ENCODE results near the gene HCFC1.

Gene HCFC1

DNA sequence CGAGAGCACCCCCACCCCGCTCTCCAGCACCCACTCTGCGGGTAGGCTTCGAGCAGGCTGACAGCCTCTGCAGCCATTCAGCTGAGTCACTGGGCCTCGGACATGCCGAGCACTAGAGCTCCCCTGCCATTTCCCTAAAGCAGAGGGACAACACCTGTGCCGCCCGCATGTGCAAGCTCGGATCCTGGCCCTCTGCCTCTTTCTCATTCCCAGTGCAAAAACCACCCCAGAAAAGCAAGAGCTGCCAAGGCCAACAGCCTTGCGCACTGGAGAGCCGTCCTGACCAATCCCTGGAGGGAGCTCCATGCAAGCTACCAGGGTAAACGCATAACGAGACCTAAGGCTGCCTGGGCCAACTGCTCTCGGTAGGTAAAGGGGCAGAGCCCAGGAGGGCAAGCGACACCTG, 5.3 kb downstream of the HCFC1 start:
- TF ChIP-seq, protein P1, sequence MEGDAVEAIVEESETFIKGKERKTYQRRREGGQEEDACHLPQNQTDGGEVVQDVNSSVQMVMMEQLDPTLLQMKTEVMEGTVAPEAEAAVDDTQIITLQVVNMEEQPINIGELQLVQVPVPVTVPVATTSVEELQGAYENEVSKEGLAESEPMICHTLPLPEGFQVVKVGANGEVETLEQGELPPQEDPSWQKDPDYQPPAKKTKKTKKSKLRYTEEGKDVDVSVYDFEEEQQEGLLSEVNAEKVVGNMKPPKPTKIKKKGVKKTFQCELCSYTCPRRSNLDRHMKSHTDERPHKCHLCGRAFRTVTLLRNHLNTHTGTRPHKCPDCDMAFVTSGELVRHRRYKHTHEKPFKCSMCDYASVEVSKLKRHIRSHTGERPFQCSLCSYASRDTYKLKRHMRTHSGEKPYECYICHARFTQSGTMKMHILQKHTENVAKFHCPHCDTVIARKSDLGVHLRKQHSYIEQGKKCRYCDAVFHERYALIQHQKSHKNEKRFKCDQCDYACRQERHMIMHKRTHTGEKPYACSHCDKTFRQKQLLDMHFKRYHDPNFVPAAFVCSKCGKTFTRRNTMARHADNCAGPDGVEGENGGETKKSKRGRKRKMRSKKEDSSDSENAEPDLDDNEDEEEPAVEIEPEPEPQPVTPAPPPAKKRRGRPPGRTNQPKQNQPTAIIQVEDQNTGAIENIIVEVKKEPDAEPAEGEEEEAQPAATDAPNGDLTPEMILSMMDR (IDR thresholded peaks at IDR 0.05; ENCODE audit: low read depth, low read length), result no peak
- peak; percentile 17 for DNase-seq (ENCODE audit: low read depth, low spot score)
- H3K4me3 ChIP-seq (ENCODE audit: low read depth, low read length), result no peak overlapping the region
- in situ Hi-C loops (cut with HindIII; ENCODE audit: low sequenced_read_pairs), result no loop called here

DNA sequence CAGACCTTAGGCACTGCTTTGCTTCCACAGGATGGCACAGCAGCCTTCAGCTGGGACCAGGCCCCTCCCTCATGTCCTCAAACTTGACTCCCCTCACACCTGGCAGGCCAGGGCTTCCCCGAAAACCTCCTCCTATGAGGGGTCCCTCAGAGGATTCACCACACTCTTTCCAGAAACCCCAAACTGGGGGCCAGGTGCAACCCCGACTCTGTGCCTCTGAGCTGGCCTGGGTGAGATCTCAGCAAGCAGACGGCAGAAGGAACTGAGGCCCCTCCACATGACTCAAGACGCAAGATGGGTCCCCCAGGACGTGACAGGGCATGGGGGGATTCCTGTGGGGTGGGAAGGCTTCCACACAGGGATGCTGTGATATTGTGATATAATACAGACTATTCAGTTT, 6.2 kb downstream of the HCFC1 start:
- H3K4me3 ChIP-seq (ENCODE audit: low read depth, low read length), result no peak overlapping the region
- no peak for DNase-seq (ENCODE audit: low read depth, low spot score)
- TF ChIP-seq, protein P1 (IDR thresholded peaks at IDR 0.05; ENCODE audit: low read depth, low read length), result no peak
- in situ Hi-C loops (cut with HindIII; ENCODE audit: low sequenced_read_pairs), result no loop called here

DNA sequence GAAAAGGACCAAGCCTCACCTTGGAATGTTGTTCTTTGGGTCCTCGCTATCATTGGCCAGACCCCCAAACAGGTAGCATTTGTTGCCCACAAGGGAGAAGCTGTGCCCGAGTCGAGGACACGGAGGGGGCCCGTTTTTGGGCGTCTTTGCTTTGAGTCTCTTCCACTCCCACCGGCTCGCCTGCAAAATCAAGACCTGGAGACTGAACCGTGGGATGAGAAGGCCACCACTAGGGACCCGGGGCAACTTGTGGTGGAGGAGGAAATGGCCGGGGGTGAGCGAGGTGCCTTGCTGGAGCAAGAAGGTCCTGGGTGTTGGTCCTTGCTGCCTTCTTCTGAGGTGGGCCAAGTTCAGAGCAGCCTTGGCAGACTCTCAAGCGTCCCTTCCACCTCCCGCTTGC, 7.5 kb downstream of the HCFC1 start:
- TF ChIP-seq, protein P1 (IDR thresholded peaks at IDR 0.05; ENCODE audit: low read depth, low read length), result no peak
- in situ Hi-C loops (cut with HindIII; ENCODE audit: low sequenced_read_pairs), result no loop called here
- DNase-seq (ENCODE audit: low read depth, low spot score), result no peak
- H3K4me3 ChIP-seq (ENCODE audit: low read depth, low read length), result no peak overlapping the region

DNA sequence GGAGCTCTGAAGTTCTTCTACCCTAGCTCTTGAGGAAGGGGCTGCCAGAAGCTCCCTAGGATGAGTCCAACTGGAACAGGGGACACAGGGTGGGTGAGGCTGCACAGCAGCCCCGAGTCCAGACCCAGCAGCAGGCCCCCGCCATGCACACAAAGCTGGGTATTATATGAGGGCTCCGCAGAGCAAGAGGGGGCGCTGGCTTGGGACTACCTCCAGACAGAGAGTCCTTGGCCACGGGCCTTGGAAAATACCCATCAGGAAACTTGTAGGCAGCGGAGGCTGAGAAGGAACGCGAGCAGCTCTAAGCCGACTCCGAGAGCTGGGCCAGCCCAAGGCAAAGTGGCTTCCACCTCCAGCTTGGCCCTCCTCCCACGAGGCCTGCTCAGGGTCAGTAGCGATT, 8.1 kb downstream of the HCFC1 start:
- DNase-seq (ENCODE audit: low read depth, low spot score), result no peak
- no peak overlapping the region for H3K4me3 ChIP-seq (ENCODE audit: low read depth, low read length)
- in situ Hi-C loops (cut with HindIII; ENCODE audit: low sequenced_read_pairs), result no loop called here
- TF ChIP-seq, protein P1 (IDR thresholded peaks at IDR 0.05; ENCODE audit: low read depth, low read length), result no peak

DNA sequence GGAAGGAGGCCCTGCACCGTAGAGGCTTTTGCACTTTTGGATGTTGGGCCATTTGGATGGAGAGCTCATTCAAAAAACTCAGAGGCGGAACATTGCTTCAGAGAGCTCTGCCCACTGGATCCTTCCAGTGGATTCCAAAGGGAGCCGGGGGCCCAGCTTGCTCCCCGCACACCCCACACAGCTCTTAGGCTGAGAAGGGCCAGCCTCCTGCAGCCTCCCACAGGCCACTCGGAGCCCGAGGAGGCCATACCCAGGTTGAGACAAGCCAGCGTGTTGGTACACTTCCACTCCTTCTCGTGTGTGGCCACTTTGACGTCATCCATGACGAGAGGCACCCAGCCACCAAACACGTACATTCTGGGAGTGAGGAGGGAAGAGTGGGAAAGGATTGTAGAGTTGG, 10.3 kb downstream of the HCFC1 start:
- DNase-seq (ENCODE audit: low read depth, low spot score), result no peak
- H3K4me3 ChIP-seq (ENCODE audit: low read depth, low read length), result no peak overlapping the region
- TF ChIP-seq, protein P1 (IDR thresholded peaks at IDR 0.05; ENCODE audit: low read depth, low read length), result no peak
- in situ Hi-C loops (cut with HindIII; ENCODE audit: low sequenced_read_pairs), result no loop called here

DNA sequence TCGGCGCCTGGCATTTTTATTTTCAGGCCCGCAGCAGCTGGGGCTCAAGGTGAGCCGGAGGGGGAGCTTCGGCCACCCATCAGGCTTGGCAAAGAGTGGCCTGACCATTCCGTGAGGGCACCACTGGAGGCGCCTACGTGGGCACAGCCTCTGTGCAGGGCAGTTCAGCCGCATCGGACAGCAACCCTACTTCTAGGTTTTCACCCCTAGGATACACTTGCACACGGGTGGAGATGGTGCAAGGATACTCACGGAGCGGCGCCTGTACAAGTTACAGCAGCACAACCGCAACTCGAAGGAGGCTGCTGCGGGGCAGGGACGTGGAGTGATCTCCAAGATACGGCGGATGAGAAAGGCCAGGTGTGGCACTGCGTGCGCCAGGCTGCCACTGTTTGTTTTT, 10.8 kb downstream of the HCFC1 start:
- in situ Hi-C loops (cut with HindIII; ENCODE audit: low sequenced_read_pairs), result no loop called here
- no peak overlapping the region for H3K4me3 ChIP-seq (ENCODE audit: low read depth, low read length)
- no peak for DNase-seq (ENCODE audit: low read depth, low spot score)
- TF ChIP-seq, protein P1 (IDR thresholded peaks at IDR 0.05; ENCODE audit: low read depth, low read length), result no peak

DNA sequence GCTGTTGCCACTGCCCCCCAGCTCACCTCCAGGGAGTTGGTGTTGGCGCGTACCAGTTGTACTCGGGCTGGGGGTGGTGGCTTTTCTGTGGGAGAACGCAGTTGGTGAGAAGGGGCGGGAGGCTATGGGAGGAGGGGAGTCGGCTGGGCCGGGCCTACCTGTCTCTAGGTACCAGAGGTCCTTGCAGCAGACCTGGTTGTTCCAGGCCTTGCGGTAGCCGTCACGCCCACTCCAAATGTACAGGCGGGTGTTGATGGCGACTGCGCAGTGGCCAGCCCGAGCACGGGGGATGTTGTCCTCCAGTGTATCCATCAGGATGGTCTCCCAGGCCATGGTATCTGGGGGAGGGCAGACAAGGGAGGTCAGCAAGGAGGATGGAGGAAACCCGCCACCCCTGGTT, 11.5 kb downstream of the HCFC1 start:
- H3K4me3 ChIP-seq (ENCODE audit: low read depth, low read length), result no peak overlapping the region
- DNase-seq (ENCODE audit: low read depth, low spot score), result no peak
- TF ChIP-seq, protein P1 (IDR thresholded peaks at IDR 0.05; ENCODE audit: low read depth, low read length), result no peak
- in situ Hi-C loops (cut with HindIII; ENCODE audit: low sequenced_read_pairs), result no loop called here

Data from astrocyte of the spinal cord (primary cell).